IMR-90 (cell line): Measurements from ENCODE around the gene NR4A1.

Experiments
- BHLHE40 ChIP-seq: fragments of 150-350 bp; IDR thresholded peaks from 2 replicates; pipeline ENCODE4 v1.6.1; 2016; ENCODE audit warnings: mild to moderate bottlenecking, low read depth, low read length
- CEBPB ChIP-seq: IDR thresholded peaks from 2 replicates; pipeline ENCODE4 v1.6.1; 2012; ENCODE audit warnings: low read depth, low read length, improper control_type of control experiment
- CHD1 ChIP-seq: IDR thresholded peaks from 2 replicates; pipeline ENCODE4 v1.6.1; 2012; ENCODE audit warnings: low read depth, low read length, improper control_type of control experiment
- CTCF ChIP-seq: conservative IDR thresholded peaks from 2 replicates; pipeline ENCODE4 v1.5.1; 2012; ENCODE audit warnings: mild to moderate bottlenecking, low read depth, low read length, improper control_type of control experiment
- ELK1 ChIP-seq: fragments of 150-350 bp; IDR thresholded peaks from 2 replicates; pipeline ENCODE4 v1.6.1; 2016; ENCODE audit warnings: low read depth, mild to moderate bottlenecking, low read length, moderate library complexity, borderline replicate concordance
- FOS ChIP-seq: fragments of 150-350 bp; IDR thresholded peaks from 2 replicates; pipeline ENCODE4 v1.6.1; 2016; ENCODE audit warnings: low read depth, low read length
- MXI1 ChIP-seq: IDR thresholded peaks from 2 replicates; pipeline ENCODE4 v1.6.1; 2012; ENCODE audit warnings: low read depth, mild to moderate bottlenecking, low read length, moderate library complexity, borderline replicate concordance
- NFE2L2 ChIP-seq: fragments of 150-350 bp; IDR thresholded peaks from 2 replicates; pipeline ENCODE4 v1.6.1; 2016; ENCODE audit warnings: low read depth, mild to moderate bottlenecking, low read length
- POLR2A ChIP-seq: IDR thresholded peaks from 2 replicates; pipeline ENCODE4 v1.6.1; 2012; ENCODE audit warnings: mild to moderate bottlenecking, low read depth, low read length
- RAD21 ChIP-seq: IDR thresholded peaks from 2 replicates; pipeline ENCODE4 v1.6.1; 2012; ENCODE audit warnings: low read length, improper control_type of control experiment
- RCOR1 ChIP-seq: IDR thresholded peaks from 2 replicates; pipeline ENCODE4 v1.6.1; 2012; ENCODE audit warnings: mild to moderate bottlenecking, low read length, improper control_type of control experiment; ENCODE audit not compliant: insufficient replicate concordance
- RFX5 ChIP-seq: IDR thresholded peaks from 2 replicates; pipeline ENCODE4 v1.8.0; 2012; ENCODE audit warnings: low read depth, mild to moderate bottlenecking, low read length, moderate library complexity
- SMC3 ChIP-seq: fragments of 150-350 bp; IDR thresholded peaks from 2 replicates; pipeline ENCODE4 v1.6.1; 2016; ENCODE audit warnings: low read depth, mild to moderate bottlenecking, antibody characterized with exemption, low read length, moderate library complexity
- TF ChIP-seq, protein P1 (sequence below): fragments of 150-350 bp; IDR thresholded peaks from 2 replicates; pipeline ENCODE4 v1.6.1; 2017; ENCODE audit warnings: mild to moderate bottlenecking, antibody characterized with exemption, low read length, low read depth

DNA sequence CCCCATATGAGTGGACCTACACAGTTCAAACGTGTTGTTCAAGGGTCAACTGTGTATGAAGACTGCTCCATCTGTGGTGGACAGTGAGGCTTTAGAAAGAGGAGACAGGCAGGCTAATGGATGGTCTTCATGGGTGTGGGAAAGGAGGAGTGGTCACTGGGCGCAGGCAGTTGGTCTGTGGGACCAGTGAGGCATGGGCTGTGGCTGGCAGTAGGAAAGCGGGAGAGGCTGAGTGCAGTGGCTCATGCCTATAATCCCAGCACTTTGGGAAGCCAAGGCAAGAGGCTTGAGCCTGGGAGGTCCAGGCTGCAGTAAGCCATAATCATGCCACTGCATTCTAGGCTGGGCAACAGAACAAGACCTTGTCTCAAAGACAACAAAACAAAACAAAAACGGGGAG, 2.0 kb upstream of the NR4A1 start:
- TF ChIP-seq CTCF: no peak
- no peak; the same call in 1 of the 2 replicates for TF ChIP-seq POLR2A
- no peak for TF ChIP-seq NFE2L2
- no peak for TF ChIP-seq CEBPB
- TF ChIP-seq RCOR1: no peak
- TF ChIP-seq SMC3: no peak
- TF ChIP-seq RAD21: no peak
- no peak for TF ChIP-seq BHLHE40
- TF ChIP-seq RFX5: no peak
- TF ChIP-seq, protein P1, sequence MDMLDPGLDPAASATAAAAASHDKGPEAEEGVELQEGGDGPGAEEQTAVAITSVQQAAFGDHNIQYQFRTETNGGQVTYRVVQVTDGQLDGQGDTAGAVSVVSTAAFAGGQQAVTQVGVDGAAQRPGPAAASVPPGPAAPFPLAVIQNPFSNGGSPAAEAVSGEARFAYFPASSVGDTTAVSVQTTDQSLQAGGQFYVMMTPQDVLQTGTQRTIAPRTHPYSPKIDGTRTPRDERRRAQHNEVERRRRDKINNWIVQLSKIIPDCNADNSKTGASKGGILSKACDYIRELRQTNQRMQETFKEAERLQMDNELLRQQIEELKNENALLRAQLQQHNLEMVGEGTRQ: no peak
- TF ChIP-seq MXI1: no peak
- TF ChIP-seq FOS: no peak
- no peak for TF ChIP-seq CHD1
- TF ChIP-seq ELK1: no peak
